ENCODE measurements around the gene ART3.

DNA sequence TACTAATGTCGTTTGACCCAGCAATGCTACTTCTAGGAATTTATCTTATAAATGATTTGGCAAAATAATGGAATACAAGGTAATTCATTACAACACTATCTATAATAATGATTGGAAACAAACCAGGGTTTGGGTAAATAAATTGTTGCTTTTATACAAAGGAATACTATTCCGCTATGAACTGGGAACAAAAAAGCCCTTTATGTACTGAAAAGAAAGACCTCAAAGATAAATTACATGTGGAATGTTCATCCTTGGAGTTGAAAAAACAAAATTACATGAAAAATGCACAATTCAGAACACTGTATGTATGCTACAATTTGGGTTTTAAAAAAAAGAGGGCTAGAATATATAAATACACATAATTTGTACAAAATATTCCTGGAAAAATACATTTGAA lies 78.8 kb downstream of the ART3 start:
- TF ChIP-seq, protein P1, sequence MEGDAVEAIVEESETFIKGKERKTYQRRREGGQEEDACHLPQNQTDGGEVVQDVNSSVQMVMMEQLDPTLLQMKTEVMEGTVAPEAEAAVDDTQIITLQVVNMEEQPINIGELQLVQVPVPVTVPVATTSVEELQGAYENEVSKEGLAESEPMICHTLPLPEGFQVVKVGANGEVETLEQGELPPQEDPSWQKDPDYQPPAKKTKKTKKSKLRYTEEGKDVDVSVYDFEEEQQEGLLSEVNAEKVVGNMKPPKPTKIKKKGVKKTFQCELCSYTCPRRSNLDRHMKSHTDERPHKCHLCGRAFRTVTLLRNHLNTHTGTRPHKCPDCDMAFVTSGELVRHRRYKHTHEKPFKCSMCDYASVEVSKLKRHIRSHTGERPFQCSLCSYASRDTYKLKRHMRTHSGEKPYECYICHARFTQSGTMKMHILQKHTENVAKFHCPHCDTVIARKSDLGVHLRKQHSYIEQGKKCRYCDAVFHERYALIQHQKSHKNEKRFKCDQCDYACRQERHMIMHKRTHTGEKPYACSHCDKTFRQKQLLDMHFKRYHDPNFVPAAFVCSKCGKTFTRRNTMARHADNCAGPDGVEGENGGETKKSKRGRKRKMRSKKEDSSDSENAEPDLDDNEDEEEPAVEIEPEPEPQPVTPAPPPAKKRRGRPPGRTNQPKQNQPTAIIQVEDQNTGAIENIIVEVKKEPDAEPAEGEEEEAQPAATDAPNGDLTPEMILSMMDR (optimal IDR thresholded peaks at IDR 0.05 in 1 of 3, IDR thresholded peaks at IDR 0.05 in 1 of 3, conservative IDR thresholded peaks at IDR 0.05 in 1 of 3; ENCODE audit: extremely low read depth in 1 of 3, insufficient read depth in 2 of 3, low read length in 3 of 3), result no peak
- TF ChIP-seq EZH2 (IDR thresholded peaks at IDR 0.05; ENCODE audit: low read length), result no peak
